ENCODE measurements around the gene NXN.
"Not testable (repeated sequence)": the region's sequence is repeated elsewhere in the genome, so short reads cannot be mapped to it uniquely, and the experiment has no call there.

Gene NXN

DNA sequence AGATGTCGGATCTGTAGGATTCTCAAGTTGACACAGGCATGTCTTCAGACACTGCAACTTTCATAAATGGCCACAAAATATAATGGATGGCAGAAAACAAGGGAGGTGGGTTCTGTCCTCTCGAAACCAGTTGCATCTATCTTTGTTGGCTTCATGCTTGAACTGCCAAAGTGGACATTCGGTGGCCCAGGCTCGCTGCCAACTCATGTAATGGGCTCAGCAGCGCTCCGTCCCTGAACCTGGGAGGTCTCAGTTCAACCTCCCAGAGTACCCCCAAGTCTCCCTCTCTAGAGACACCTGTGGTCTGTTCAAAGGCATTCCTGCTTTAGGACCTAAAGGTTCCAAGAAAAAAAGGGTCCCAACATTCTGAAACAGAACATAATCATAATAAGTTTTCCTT lies 71.9 kb downstream of the NXN start:
- TF ChIP-seq, protein P1, sequence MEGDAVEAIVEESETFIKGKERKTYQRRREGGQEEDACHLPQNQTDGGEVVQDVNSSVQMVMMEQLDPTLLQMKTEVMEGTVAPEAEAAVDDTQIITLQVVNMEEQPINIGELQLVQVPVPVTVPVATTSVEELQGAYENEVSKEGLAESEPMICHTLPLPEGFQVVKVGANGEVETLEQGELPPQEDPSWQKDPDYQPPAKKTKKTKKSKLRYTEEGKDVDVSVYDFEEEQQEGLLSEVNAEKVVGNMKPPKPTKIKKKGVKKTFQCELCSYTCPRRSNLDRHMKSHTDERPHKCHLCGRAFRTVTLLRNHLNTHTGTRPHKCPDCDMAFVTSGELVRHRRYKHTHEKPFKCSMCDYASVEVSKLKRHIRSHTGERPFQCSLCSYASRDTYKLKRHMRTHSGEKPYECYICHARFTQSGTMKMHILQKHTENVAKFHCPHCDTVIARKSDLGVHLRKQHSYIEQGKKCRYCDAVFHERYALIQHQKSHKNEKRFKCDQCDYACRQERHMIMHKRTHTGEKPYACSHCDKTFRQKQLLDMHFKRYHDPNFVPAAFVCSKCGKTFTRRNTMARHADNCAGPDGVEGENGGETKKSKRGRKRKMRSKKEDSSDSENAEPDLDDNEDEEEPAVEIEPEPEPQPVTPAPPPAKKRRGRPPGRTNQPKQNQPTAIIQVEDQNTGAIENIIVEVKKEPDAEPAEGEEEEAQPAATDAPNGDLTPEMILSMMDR (IDR thresholded peaks at IDR 0.05; ENCODE audit: control insufficient read depth, extremely low read depth, insufficient read depth) = no peak
- DNase-seq (ENCODE audit: low read depth) = no peak
- H3K4me3 ChIP-seq (ENCODE audit: low read depth, low read length) = no peak overlapping the region

DNA sequence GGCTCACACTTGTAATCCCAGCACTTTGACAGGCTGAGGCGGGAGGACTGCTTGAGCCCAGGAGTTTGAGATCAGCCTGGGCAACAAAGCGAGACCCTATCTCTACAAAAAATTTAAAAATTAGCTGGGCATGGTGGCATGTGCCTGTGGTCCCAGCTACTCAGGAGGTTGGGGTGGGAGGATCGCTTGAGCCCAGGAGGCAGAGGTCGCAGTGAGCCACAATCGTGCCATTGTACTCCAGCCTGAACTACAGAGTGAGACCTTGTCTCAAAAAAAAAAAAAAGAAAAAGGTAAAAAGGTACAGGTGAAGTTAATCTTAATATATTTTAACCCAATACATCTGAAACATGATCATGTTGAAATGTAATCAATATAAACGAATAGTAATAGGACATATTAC lies 73.9 kb downstream of the NXN start:
- H3K4me3 ChIP-seq (ENCODE audit: low read depth, low read length); DNase-seq (ENCODE audit: low read depth): not testable (repeated sequence)

DNA sequence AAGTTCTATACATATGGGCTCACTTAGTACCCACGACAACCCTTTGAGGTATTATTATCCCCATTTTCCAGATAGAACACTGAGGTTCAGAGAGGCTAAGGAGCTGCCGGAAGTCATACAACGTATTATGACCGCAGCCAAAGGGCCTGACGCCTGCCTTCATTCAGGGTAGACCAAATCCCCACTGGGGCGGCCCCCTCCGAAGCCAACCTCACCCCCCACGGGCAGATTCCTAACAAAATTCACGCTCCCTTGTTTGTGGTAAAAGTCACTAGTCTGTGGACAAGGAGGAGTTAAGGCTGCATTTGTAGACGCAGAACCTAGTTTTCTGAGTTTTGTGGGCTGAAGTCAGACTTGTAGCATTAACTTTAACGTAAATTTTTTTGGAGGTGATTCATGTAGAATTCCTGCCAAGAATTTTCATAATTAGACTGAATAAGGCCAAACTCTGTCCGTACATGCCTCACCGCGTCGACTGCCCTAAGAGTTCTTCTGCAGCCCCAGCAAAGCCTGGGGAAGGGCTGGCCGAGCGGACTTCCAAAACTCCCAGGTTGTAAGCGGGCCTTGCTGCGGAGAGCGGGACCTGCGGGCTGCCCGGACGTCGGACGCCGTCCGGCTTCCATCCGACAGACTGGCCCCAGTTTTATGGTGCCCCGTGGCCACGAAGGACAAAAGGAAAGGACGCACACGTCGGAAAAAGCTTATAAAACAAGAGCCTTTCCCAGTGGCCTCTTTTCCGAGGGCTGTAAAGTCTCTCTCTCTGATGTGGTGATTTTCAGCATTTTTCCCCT lies 75.7 kb downstream of the NXN start:
- H3K4me3 ChIP-seq (ENCODE audit: low read depth, low read length) = no peak overlapping the region
- no peak for DNase-seq (ENCODE audit: low read depth)
- TF ChIP-seq, protein P1 (IDR thresholded peaks at IDR 0.05; ENCODE audit: control insufficient read depth, extremely low read depth, insufficient read depth) = no peak

DNA sequence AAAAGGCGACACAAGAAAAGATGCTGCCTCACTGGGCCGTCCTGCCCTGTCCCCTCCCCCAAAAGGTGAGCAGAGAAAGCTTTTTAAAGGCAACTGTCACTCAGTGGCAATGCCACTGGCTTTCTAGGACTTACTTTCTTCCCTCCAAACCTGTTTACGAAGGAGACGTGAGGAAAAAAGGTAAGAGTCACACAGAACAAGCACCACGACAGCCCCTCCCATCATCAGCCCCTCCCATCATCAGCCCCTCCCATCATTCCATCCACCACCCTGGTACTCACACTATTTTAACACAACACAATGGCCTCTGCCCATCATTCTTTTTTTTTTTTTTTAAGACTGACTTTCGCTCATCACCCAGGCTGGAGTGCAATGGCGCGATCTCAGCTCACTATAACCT lies 77.1 kb downstream of the NXN start:
- TF ChIP-seq, protein P1 (IDR thresholded peaks at IDR 0.05; ENCODE audit: control insufficient read depth, extremely low read depth, insufficient read depth) = no peak
- no peak for DNase-seq (ENCODE audit: low read depth)
- no peak overlapping the region for H3K4me3 ChIP-seq (ENCODE audit: low read depth, low read length)

DNA sequence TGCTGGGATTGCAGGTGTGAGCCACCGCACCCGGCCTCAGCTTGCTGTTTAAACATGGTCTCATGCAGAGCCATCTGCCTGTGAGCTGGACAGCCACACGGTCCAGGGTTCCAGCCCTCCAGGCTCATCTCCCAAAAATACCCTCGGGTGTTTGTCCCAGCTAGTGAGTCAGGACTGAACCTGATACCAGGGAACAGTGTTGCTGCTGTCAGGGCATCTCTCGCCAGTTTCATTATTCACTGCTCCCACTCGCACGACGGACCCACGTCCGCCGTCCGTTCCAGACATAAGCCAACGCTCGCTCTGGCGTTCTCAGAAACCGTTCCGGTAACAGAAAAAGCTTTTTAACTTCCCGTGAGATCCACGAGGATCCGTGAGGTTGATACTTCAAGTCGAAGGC lies 77.6 kb downstream of the NXN start:
- TF ChIP-seq, protein P1 (IDR thresholded peaks at IDR 0.05; ENCODE audit: control insufficient read depth, extremely low read depth, insufficient read depth) = no peak
- no peak for DNase-seq (ENCODE audit: low read depth)
- no peak overlapping the region for H3K4me3 ChIP-seq (ENCODE audit: low read depth, low read length)

DNA sequence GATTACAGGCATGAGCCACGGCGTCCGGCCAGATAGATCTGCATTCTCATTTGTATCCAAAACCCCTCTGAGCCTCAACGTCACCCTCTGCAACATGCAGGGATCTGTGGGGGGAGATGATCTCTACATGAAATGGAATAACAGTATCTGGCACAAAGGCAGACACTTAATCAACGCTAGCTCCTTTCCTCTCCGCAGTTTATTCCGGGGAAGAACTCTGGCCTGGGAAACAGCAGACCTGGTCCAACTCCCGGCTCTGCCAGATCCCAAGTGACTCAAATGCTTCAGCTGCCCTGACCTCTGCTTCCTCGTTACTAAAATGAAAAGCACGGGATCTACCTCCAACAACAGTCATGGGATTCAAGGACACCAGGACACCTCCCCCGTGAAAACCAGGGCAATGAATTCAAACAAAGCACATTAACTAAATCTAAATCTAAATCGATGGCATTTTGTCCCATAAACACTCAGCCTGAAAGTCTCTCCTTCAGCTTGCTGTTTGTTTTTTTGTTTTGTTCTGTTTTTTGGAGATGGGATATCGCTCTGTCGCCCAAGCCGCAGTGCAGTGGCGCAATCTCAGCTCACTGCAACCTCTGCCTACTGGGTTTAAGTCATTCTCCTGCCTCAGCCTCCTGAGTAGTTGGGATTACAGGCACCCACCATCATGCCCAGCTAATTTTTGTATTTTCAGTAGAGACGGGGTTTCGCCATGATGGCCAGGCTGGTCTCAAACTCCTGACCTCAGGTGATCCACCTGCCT lies 78.2 kb downstream of the NXN start:
- TF ChIP-seq, protein P1 (IDR thresholded peaks at IDR 0.05; ENCODE audit: control insufficient read depth, extremely low read depth, insufficient read depth) = no peak
- no peak overlapping the region for H3K4me3 ChIP-seq (ENCODE audit: low read depth, low read length)
- DNase-seq (ENCODE audit: low read depth) = no peak

DNA sequence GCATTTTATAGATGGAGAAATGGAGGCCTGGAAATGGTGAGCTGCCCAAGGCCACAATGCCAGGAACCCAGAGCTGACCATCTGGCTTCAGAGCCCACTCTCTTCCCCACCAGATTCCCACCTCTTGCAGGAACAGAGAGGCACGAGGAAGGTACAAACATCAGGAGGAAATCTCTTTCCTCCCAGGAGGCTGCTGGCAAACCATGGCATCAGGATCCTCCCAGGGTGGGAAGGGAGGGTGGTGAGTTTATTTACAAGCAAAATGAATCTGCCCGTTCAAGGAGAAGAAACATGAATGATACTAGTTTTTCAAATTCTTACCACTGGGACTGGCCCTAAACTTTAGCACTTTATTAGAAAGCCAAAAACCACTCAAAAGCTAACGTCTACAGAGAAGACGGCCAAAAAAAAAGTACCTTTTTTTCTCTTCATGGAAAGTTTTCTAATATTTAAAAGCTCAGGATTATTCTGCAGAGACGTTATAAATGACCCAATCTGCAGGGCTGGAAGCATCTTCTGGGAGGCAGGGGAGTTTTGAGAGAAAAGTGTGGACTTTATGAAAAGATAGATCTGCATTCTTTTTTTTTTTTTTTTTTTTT lies 79.1 kb downstream of the NXN start:
- H3K4me3 ChIP-seq (ENCODE audit: low read depth, low read length) = no peak overlapping the region
- DNase-seq (ENCODE audit: low read depth) = no peak
- TF ChIP-seq, protein P1 (IDR thresholded peaks at IDR 0.05; ENCODE audit: control insufficient read depth, extremely low read depth, insufficient read depth) = no peak

Measured in LNCaP clone FGC (cell line).